H1 (cell line): ENCODE data around the gene OPA3. TPM values are rescaled to one million over a fixed set of nuclear protein-coding genes. Genes with fewer than 3 reads are reported as not detected.

Source experiments
- CTCF ChIA-PET: fragments of 300-600 bp; sonication (Branson Sonifier 250); formaldehyde crosslinking; loops from one replicate; lab custom pipeline; 2021; ENCODE audit not compliant: partially characterized antibody; lab: Charles Lee
- POLR2A ChIA-PET: fragments of 300-600 bp; sonication (Branson Sonifier 250); formaldehyde crosslinking; loops from one replicate; lab custom pipeline; 2021; ENCODE audit warnings: inconsistent platforms; ENCODE audit not compliant: partially characterized antibody; lab: Charles Lee
- DNase-seq, 2 experiments: peaks; one replicate each; pipeline versions ENCODE4 v3.0.0 to v3.0.0-alpha.2; 2010 to 2022; ENCODE audit warnings: low spot score in 2 of 2, low read depth in 1 of 2, mixed read lengths in 1 of 2
- FAIRE-seq: peaks from 2 replicates; lab custom pipeline; 2011; peaks lifted over from hg19 to GRCh38; lab: Jason Lieb, UNC
- H2AFZ ChIP-seq: 2 replicates; pipeline ENCODE4 v1.8.1; 2012; ENCODE audit warnings: low read length, inconsistent platforms
- H2AK5ac ChIP-seq: 2 replicates; pipeline ENCODE4 v1.6.1; 2013; ENCODE audit warnings: low read depth, low read length
- H2BK120ac ChIP-seq: replicated peaks from 2 replicates; pipeline ENCODE3; 2013; ENCODE audit warnings: low read depth, low read length, inconsistent platforms
- H2BK12ac ChIP-seq: 2 replicates; pipeline ENCODE4 v1.6.1; 2013; ENCODE audit warnings: low read depth, low read length
- H2BK15ac ChIP-seq: 2 replicates; pipeline ENCODE4 v1.6.1; 2013; ENCODE audit warnings: low read length
- H2BK20ac ChIP-seq: 2 replicates; pipeline ENCODE4 v1.6.1; 2013; ENCODE audit warnings: low read length
- H2BK5ac ChIP-seq: 2 replicates; pipeline ENCODE4 v1.6.1; 2013; ENCODE audit warnings: low read depth, low read length
- H3K14ac ChIP-seq: 2 replicates; pipeline ENCODE4 v1.6.1; 2013; ENCODE audit warnings: inconsistent platforms; ENCODE audit not compliant: insufficient read length
- H3K18ac ChIP-seq: 2 replicates; pipeline ENCODE4 v1.6.1; 2013; ENCODE audit warnings: low read length; ENCODE audit errors: extremely low read depth
- H3K23ac ChIP-seq: 2 replicates; pipeline ENCODE4 v1.6.1; 2013; ENCODE audit warnings: inconsistent platforms; ENCODE audit not compliant: insufficient read length
- H3K23me2 ChIP-seq: 2 replicates; pipeline ENCODE4 v1.6.1; 2013; ENCODE audit warnings: low read depth, low read length
- H3K27ac ChIP-seq: 2 replicates; pipeline ENCODE4 v1.6.1; 2011; ENCODE audit warnings: low read depth, low read length, inconsistent platforms
- H3K27me3 ChIP-seq, 4 experiments: replicated peaks in 1 of 4; 1 replicate in 1 of 4; 2 replicates in 3 of 4; pipeline versions ENCODE4 v1.6.1 to v1.8.1; 2011 to 2013; ENCODE audit warnings: low read length in 3 of 4, mild to moderate bottlenecking in 3 of 4, inconsistent platforms in 2 of 4, mixed read lengths in 2 of 4, moderate library complexity in 1 of 4; ENCODE audit not compliant: control insufficient read depth in 3 of 4, insufficient read depth in 3 of 4; ENCODE audit errors: extremely low read depth in 1 of 4
- H3K36me3 ChIP-seq, 4 experiments: 2 replicates each; pipeline versions ENCODE4 v1.6.1 to v1.8.1; 2011 to 2013; ENCODE audit warnings: mild to moderate bottlenecking in 4 of 4, low read length in 3 of 4, moderate library complexity in 2 of 4, control low read depth in 1 of 4, inconsistent platforms in 1 of 4; ENCODE audit not compliant: insufficient read depth in 4 of 4, control insufficient read depth in 2 of 4
- H3K4ac ChIP-seq: replicated peaks from 2 replicates; pipeline ENCODE3; 2013; ENCODE audit warnings: low read length, low read depth, mixed read lengths, inconsistent platforms; ENCODE audit not compliant: insufficient read length
- H3K4me1 ChIP-seq, 4 experiments: replicated peaks in 1 of 4; 1 replicate in 1 of 4; 2 replicates in 3 of 4; pipeline versions ENCODE4 v1.6.1 to v1.8.1; 2011 to 2013; ENCODE audit warnings: low read length in 3 of 4, inconsistent platforms in 2 of 4, mixed read lengths in 1 of 4; ENCODE audit not compliant: insufficient read depth in 4 of 4, control insufficient read depth in 3 of 4
- H3K4me2 ChIP-seq, 2 experiments: 2 replicates each; pipeline versions ENCODE4 v1.6.1 to v1.8.1; 2011 to 2013; ENCODE audit warnings: low read depth in 2 of 2, low read length in 2 of 2, control low read depth in 1 of 2, inconsistent platforms in 1 of 2, mild to moderate bottlenecking in 1 of 2; ENCODE audit not compliant: insufficient read depth in 1 of 2
- H3K4me3 ChIP-seq, 4 experiments: fragments of 200-600, 300-600 bp in 1 of 4; sonication (generic), shearing (Covaris generic), sonication (Bioruptor Twin) in 1 of 4; 2 replicates each; pipeline versions ENCODE4 v1.5.1 to v1.8.1; 2011 to 2016; ENCODE audit warnings: low read length in 4 of 4, low read depth in 3 of 4, control low read depth in 2 of 4, inconsistent platforms in 2 of 4, mild to moderate bottlenecking in 2 of 4, mixed read lengths in 1 of 4, moderate library complexity in 1 of 4; ENCODE audit not compliant: insufficient read depth in 2 of 4; ENCODE audit errors: extremely low read depth in 1 of 4
- H3K56ac ChIP-seq: replicated peaks from 2 replicates; pipeline ENCODE3; 2013; ENCODE audit warnings: low read depth, mild to moderate bottlenecking, mixed read lengths, low read length, inconsistent platforms; ENCODE audit not compliant: insufficient read length
- H3K79me1 ChIP-seq: 2 replicates; pipeline ENCODE4 v1.6.1; 2013; ENCODE audit warnings: low read depth, low read length, control low read depth
- H3K79me2 ChIP-seq, 2 experiments: 2 replicates each; pipeline versions ENCODE4 v1.6.1 to v1.8.1; 2012 to 2013; ENCODE audit warnings: low read length in 2 of 2, mild to moderate bottlenecking in 2 of 2, inconsistent platforms in 1 of 2; ENCODE audit not compliant: insufficient read depth in 2 of 2, control insufficient read depth in 1 of 2
- H3K9ac ChIP-seq, 4 experiments: replicated peaks in 1 of 4; 1 replicate in 1 of 4; 2 replicates in 3 of 4; pipeline versions ENCODE4 v1.6.1 to v1.8.1; 2011 to 2013; ENCODE audit warnings: low read depth in 3 of 4, low read length in 3 of 4, control low read depth in 2 of 4, mild to moderate bottlenecking in 2 of 4, moderate library complexity in 2 of 4, inconsistent platforms in 1 of 4; ENCODE audit errors: extremely low read depth in 1 of 4
- H3K9me3 ChIP-seq, 2 experiments: 2 replicates each; pipeline versions ENCODE4 v1.6.1 to v1.8.1; 2012 to 2013; ENCODE audit warnings: mild to moderate bottlenecking in 2 of 2, moderate library complexity in 2 of 2, control low read depth in 1 of 2, inconsistent platforms in 1 of 2, low read depth in 1 of 2, low read length in 1 of 2, mixed read lengths in 1 of 2; ENCODE audit not compliant: insufficient read depth in 2 of 2
- H4K20me1 ChIP-seq, 2 experiments: replicated peaks in 1 of 2; 2 replicates each; pipeline versions ENCODE3 to v1.8.1; 2011 to 2013; ENCODE audit warnings: inconsistent platforms in 2 of 2, low read length in 2 of 2, mild to moderate bottlenecking in 1 of 2; ENCODE audit not compliant: insufficient read depth in 2 of 2, control insufficient read depth in 1 of 2
- H4K5ac ChIP-seq: 2 replicates; pipeline ENCODE4 v1.6.1; 2013; ENCODE audit warnings: low read length, low read depth, mixed read lengths, inconsistent platforms; ENCODE audit not compliant: insufficient read length
- H4K8ac ChIP-seq: 2 replicates; pipeline ENCODE4 v1.8.0; 2013; ENCODE audit warnings: mild to moderate bottlenecking, moderate library complexity, low read length, inconsistent platforms; ENCODE audit not compliant: insufficient read depth; ENCODE audit errors: extremely low read depth
- H4K91ac ChIP-seq: replicated peaks from 2 replicates; pipeline ENCODE3; 2013; ENCODE audit warnings: low read length, mixed read lengths, inconsistent platforms; ENCODE audit not compliant: insufficient read length
- EZH2 ChIP-seq: fragments of 200-600 bp; sonication (generic); IDR thresholded peaks from 2 replicates; pipeline ENCODE4 v1.7.1; 2012; ENCODE audit warnings: low read depth, mild to moderate bottlenecking, moderate library complexity, low read length, inconsistent platforms; ENCODE audit not compliant: severe bottlenecking
- FOSL1 ChIP-seq: IDR thresholded peaks from 2 replicates; pipeline ENCODE4 v1.6.1; 2011; ENCODE audit warnings: mild to moderate bottlenecking, low read depth, low read length, moderate library complexity; ENCODE audit not compliant: insufficient read depth
- KDM1A ChIP-seq: fragments of 200-600, 300-600 bp; sonication (generic); IDR thresholded peaks from 2 replicates; pipeline ENCODE4 v1.7.1; 2016; ENCODE audit warnings: mild to moderate bottlenecking, low read length, borderline replicate concordance
- KDM4A ChIP-seq: IDR thresholded peaks from one replicate; pipeline ENCODE4 v1.7.1; 2012; ENCODE audit warnings: low read depth, mild to moderate bottlenecking, moderate library complexity, low read length, inconsistent platforms; ENCODE audit not compliant: severe bottlenecking
- NANOG ChIP-seq: IDR thresholded peaks from 2 replicates; pipeline ENCODE4 v1.6.1; 2011; ENCODE audit warnings: low read length, low read depth, mild to moderate bottlenecking, inconsistent platforms; ENCODE audit not compliant: insufficient read depth, poor library complexity, severe bottlenecking
- RNF2 ChIP-seq: fragments of 200-900, 300-1000 bp; sonication (generic); IDR thresholded peaks from 2 replicates; pipeline ENCODE4 v1.7.1; 2016; ENCODE audit warnings: borderline replicate concordance, low read depth, mild to moderate bottlenecking, antibody characterized with exemption, low read length; ENCODE audit not compliant: poor library complexity, severe bottlenecking; ENCODE audit errors: missing control alignments
- TAF1 ChIP-seq: IDR thresholded peaks from 2 replicates; pipeline ENCODE4 v1.6.1; 2011; ENCODE audit warnings: mild to moderate bottlenecking, low read depth, low read length
- TBP ChIP-seq: IDR thresholded peaks from 2 replicates; pipeline ENCODE4 v1.6.1; 2011; ENCODE audit warnings: low read depth, low read length, improper control_type of control experiment
- WGBS, 2 experiments: shearing (Covaris generic) in 1 of 2; methylation state at CpG; one replicate each; pipeline versions ENCODE4 v1.1.6 to v1.1.7; 2013 to 2015; ENCODE audit warnings: low lambda C conversion rate in 2 of 2, mixed read lengths in 2 of 2, inconsistent platforms in 1 of 2, low coverage in 1 of 2, missing lambda C conversion rate in 1 of 2; ENCODE audit not compliant: insufficient replicate concordance in 2 of 2, insufficient coverage in 1 of 2, insufficient read length in 1 of 2; ENCODE audit errors: extremely low coverage in 1 of 2, missing lambda C conversion rate in 1 of 2; 5-methylcytosine and 5-hydroxymethylcytosine counted together
- polyA plus RNA-seq, 7 experiments: library from polyadenylated mRNA; depleted of rRNA in 3 of 7; stranded (reverse) in 5 of 7; unstranded in 2 of 7; fragments of >200 nt in 5 of 7; fragments of 200-250 nt in 2 of 7; gene quantifications; 1 replicate in 5 of 7; 2 replicates in 1 of 7; 4 replicates in 1 of 7; pipeline versions ENCODE4 v1.2.1 to v1.2.3, GENCODE V29; 2011 to 2013; ENCODE audit warnings: missing spikeins in 2 of 7, mixed read lengths in 2 of 7
- total RNA-seq: library from RNA; stranded (reverse); fragmentation: NEBNext Ultra II Directional; extraction: Animal tissue kit (Norgen Biotek cat#: 25700); gene quantifications from 2 replicates; pipeline ENCODE4 v1.2.1, GENCODE V29; 2021
- TF ChIP-seq, protein P1 (sequence below): IDR thresholded peaks from 2 replicates; pipeline ENCODE4 v1.6.1; 2012; ENCODE audit warnings: inconsistent platforms

Gene OPA3
- total and polyA plus RNA-seq, 2 of the 8 experiments (the other 6 are each of a cell fraction or from before 2014, with no cell fraction given), result 12.5 to 14.5 TPM

DNA sequence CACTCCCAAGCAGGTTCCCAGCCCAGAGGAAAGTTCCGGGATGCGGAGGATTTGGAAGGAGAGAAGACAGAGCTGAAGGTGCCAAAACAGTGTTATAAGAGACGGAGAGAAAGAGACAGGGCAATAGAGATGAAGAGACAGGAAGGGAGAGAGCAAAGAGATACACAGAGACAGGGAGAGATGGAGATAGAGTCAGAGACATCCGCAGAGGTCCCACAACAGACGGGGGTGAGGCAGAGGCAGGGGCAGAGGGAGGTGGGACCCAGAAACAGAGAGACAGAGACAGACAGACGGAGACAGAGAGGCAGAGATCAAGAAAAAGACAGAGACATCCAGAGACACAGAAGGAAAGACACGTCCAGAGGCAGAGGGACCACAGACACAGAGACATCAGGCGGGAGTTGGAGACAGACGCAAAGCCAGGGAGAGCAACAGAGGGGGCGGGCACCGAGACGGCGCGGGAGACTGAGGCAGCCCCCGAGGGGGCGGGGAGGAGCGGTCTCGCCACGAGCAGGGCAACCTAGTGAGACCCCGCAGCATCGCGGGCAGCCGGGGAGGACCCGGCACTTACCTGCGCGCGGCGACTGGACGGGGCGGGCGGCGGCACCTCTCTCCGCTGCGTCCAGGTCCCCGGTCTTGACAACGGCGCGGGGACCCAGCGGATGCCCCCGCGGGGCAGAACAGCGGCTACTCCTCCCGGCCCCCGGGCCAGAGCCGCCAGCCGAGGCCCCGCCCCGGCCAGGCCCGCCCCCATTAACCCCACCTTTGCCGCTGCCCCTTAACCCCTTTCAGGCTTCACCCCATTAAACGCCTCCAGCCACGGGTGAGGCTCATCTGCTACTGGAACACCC is 17.1 kb upstream of the OPA3 start, which contains the start of gene GPR4:
Gene GPR4, minus strand, starts transcription at position 689 of the 851 bp plus-strand sequence. CDS start 10,346 bp downstream, outside the sequence.
- peak within 1 kb of the TSS; percentile 62 to 74 for H3K4me2 ChIP-seq
- H3K18ac ChIP-seq, result no peak within 1 kb of the TSS; the same call in 1 of the 2 replicates
- H3K4ac ChIP-seq, result no peak within 1 kb of the TSS
- H3K4me3 ChIP-seq, result peak within 1 kb of the TSS; percentile 12 to 53 (median 24)
- H2AFZ ChIP-seq, result no peak within 1 kb of the TSS
- no peaks in the 10 kb centered on the region for H3K79me2 ChIP-seq
- FAIRE-seq, result no peak
- no peak within 1 kb of the TSS for H4K8ac ChIP-seq
- no peak within 1 kb of the TSS for H3K56ac ChIP-seq
- H3K79me1 ChIP-seq, result no peaks in the 10 kb centered on the region
- H2BK120ac ChIP-seq, result no peak within 1 kb of the TSS
- H3K36me3 ChIP-seq, result no peaks in the 10 kb centered on the region
- peak within 1 kb of the TSS; percentile 39; the same call in 1 of the 2 replicates for H2BK12ac ChIP-seq
- no peak within 1 kb of the TSS for H4K5ac ChIP-seq
- no peak within 1 kb of the TSS for H4K91ac ChIP-seq
- no peak within 1 kb of the TSS; the same call in 1 of the 2 replicates for H2AK5ac ChIP-seq
- 9% methylated on average over 25 of the region's 52 CpGs; no CpG with 5 or more reads in 1 of the 2 experiments for WGBS, 2 experiments
- H3K23ac ChIP-seq, result no peak within 1 kb of the TSS
- H2BK20ac ChIP-seq, result no peak within 1 kb of the TSS
- no peak within 1 kb of the TSS for H3K27ac ChIP-seq
- H3K4me1 ChIP-seq, result peaks cover 12 to 23% (median 13%) of the 10 kb centered on the region in 4 experiments
- ChIA-PET CTCF (interaction anchor here (1.0 to 9.6 kb wide), 5 partner anchors 13 to 44 kb away, joined by 4 to 135 read pairs (median 6); partner anchors contain the start of gene EML2), POLR2A (interaction anchor here (0.6 to 1.9 kb wide), 5 partner anchors 18 to 163 kb away, joined by 3 to 5 read pairs (median 3); no protein-coding TSS in a partner anchor)
- no peak within 1 kb of the TSS for H3K14ac ChIP-seq
- no peaks in the 10 kb centered on the region for H4K20me1 ChIP-seq
- peak within 1 kb of the TSS; percentile 61; the same call in 1 of the 2 replicates for H2BK15ac ChIP-seq
- H2BK5ac ChIP-seq, result no peak within 1 kb of the TSS
- no peaks in the 10 kb centered on the region for H3K9me3 ChIP-seq
- peaks cover 36 to 56% (median 49%) of the 10 kb centered on the region in 4 experiments for H3K27me3 ChIP-seq
- peak in 1 of 2 experiments; percentile 82 for DNase-seq
- no peak within 1 kb of the TSS for H3K9ac ChIP-seq
- H3K23me2 ChIP-seq, result peaks cover 13% of the 10 kb centered on the region; the same call in 1 of the 2 replicates
- TF ChIP-seq EZH2 (peak; percentile 56), TBP (no peak), NANOG (no peak), FOSL1 (peak; percentile 92), KDM4A (peak; percentile 34), KDM1A (peak; percentile 49; the same call in 1 of the 2 replicates), TAF1 (no peak), RNF2 (peak; percentile 2)
- TF ChIP-seq, protein P1, sequence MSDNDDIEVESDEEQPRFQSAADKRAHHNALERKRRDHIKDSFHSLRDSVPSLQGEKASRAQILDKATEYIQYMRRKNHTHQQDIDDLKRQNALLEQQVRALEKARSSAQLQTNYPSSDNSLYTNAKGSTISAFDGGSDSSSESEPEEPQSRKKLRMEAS, result 0 out of 2 replicates have a peak, but pooled peaks have one; percentile 28
